PFSK-1 (cell line): ENCODE results near the gene RBM17.

Experiments used
- FOXP2 ChIP-seq: optimal IDR thresholded peaks from 2 replicates; pipeline ENCODE3; 2011; ENCODE audit warnings: borderline replicate concordance, control low read depth, inconsistent platforms; ENCODE audit not compliant: insufficient read depth; ENCODE audit errors: extremely low read length, extremely low read depth
- POLR2AphosphoS5 ChIP-seq: IDR thresholded peaks from 2 replicates; pipeline ENCODE4 v1.6.1; 2012; ENCODE audit warnings: low read depth, mild to moderate bottlenecking, control low read depth, low read length, moderate library complexity
- REST ChIP-seq, 2 experiments: IDR thresholded peaks; 2 replicates each; pipeline versions ENCODE4 v1.6.1 to v1.8.0; 2011 to 2012; ENCODE audit warnings: low read depth in 2 of 2, low read length in 2 of 2, control low read depth in 1 of 2, inconsistent platforms in 1 of 2, mild to moderate bottlenecking in 1 of 2, moderate library complexity in 1 of 2; ENCODE audit not compliant: insufficient read depth in 1 of 2
- SIN3A ChIP-seq: IDR thresholded peaks from 2 replicates; pipeline ENCODE4 v1.6.1; 2012; ENCODE audit warnings: mild to moderate bottlenecking, low read length, moderate library complexity, borderline replicate concordance; ENCODE audit not compliant: insufficient read depth
- TAF1 ChIP-seq: IDR thresholded peaks from 2 replicates; pipeline ENCODE4 v1.6.1; 2012; ENCODE audit warnings: low read length, control low read depth, borderline replicate concordance; ENCODE audit not compliant: insufficient read depth

The RBM17 gene

DNA sequence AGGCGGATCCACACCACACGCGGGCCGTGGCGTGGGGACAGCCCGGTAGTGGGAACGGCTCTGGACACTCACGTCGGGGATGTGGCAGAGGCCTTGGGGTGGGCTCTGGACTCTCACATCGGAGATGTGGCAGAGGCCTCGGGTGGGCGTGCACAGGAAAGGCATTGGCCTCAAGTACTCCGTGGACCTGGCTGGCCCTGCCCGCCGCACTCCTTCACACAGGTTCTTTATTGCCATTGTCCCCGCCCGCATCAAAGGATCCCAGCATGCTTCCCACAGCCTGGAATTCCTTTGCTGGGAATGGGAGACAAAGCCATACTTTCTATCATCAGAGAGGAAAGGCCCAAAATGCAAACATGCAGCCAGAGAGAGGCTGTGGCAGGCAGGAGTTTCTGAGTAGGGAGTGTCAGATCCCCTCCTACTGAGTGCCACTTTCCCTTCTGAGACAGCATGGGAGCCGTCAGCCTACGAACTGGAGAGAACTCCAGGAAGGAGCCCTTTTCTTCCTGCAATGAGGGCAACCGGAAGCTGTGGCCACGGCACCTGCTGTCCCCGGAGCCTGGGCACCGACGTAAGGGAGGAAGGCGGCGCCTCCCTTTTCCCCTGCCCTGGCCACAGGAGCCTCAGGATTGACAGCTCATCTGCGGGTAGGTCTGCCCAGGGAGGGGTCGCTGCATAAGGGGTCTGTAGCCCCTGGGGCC, 51.5 kb downstream of the RBM17 start:
- TF ChIP-seq REST (IDR thresholded peaks at IDR 0.05; ENCODE audit: insufficient read depth in 1 of 2, low read depth in 2 of 2, low read length in 2 of 2) (no peak), POLR2AphosphoS5 (no peak), FOXP2 (no peak), SIN3A (no peak), TAF1 (no peak)

DNA sequence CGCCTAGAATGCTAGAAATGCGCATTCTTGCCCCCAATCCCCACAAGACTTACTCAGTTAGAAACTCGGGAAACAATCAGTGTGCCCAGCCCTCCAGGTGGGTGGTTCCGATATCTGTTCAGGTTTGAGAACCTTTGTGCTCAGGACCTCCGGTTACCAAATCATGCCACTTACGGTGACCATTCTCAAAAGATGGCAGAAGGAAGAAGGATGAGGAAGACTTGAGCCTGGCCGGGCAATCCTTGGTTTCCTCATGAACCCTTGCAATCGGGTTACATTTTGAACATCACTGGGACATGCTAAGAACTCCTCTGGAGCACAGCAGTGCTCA, 52.1 kb downstream of the RBM17 start:
- TF ChIP-seq SIN3A (no peak), FOXP2 (no peak), POLR2AphosphoS5 (no peak), TAF1 (no peak), REST (IDR thresholded peaks at IDR 0.05; ENCODE audit: insufficient read depth in 1 of 2, low read depth in 2 of 2, low read length in 2 of 2) (no peak)

GRCh38 chr10:6141296-6142151, 52.7 kb downstream of the RBM17 start:
- TF ChIP-seq FOXP2, result no peak
- no peak for TF ChIP-seq REST (IDR thresholded peaks at IDR 0.05; ENCODE audit: insufficient read depth in 1 of 2, low read depth in 2 of 2, low read length in 2 of 2)
- no peak for TF ChIP-seq TAF1
- 0 out of 2 replicates have a peak, but pooled peaks have one; percentile 59 for TF ChIP-seq SIN3A
- TF ChIP-seq POLR2AphosphoS5, result no peak

DNA sequence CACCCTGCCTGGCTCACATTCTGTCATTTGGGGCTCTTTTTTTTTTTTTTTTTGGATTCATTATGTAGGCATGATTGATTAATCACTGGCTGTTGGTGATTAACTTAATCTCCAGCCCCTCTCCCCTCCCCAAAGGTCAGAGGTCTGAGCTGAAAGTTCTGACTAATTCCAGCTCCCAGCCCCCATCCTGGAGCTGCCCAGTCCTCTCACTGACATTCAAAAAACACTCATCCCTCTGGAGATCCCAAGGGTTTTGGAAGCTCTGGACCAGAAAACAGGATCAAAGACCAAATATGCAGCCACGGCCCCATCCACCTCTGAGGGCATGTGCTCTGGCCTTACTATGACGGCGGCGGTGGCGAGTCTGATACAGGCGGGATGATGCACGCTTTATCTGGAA, 53.8 kb downstream of the RBM17 start:
- TF ChIP-seq SIN3A, result no peak
- no peak for TF ChIP-seq POLR2AphosphoS5
- TF ChIP-seq TAF1, result no peak
- no peak for TF ChIP-seq FOXP2
- no peak for TF ChIP-seq REST (IDR thresholded peaks at IDR 0.05; ENCODE audit: insufficient read depth in 1 of 2, low read depth in 2 of 2, low read length in 2 of 2)
